Stimulated activated naive B cell treated with anti-CD40 and anti-IgM and Interleukin-4, amounts not matched to agents 10 μg/mL and 1 μg/mL and 100 μg/mL, for 72 hours (primary cell): ENCODE measurements around the gene LHPP.
A peak's percentile ranks its signal among the peaks of the same experiment; 100 is the strongest.

Source experiments
- ATAC-seq, 2 donors: fragments of 150-1000 bp; cut with Tn5 transposase; replicated peaks; 2 replicates each; pipeline ENCODE4 v1.10.0; 2021; ENCODE audit warnings: moderate library complexity in 1 of 2
- DNase-seq: peaks from one replicate; pipeline ENCODE4 v3.0.0; 2021
- H3K27ac Mint-ChIP-seq: one replicate; pipeline ENCODE4 v1.8.0; 2022; ENCODE audit warnings: mild to moderate bottlenecking, mixed read lengths
- H3K27me3 Mint-ChIP-seq, 2 donors: one replicate each; pipeline ENCODE4 v1.8.0; 2022; ENCODE audit warnings: mixed read lengths in 2 of 2
- H3K36me3 Mint-ChIP-seq, 2 donors: one replicate each; pipeline ENCODE4 v1.8.0; 2022; ENCODE audit warnings: mixed read lengths in 2 of 2, mild to moderate bottlenecking in 1 of 2
- H3K4me1 Mint-ChIP-seq, 2 donors: one replicate each; pipeline ENCODE4 v1.8.0; 2022; ENCODE audit warnings: mixed read lengths in 2 of 2, mild to moderate bottlenecking in 1 of 2
- H3K4me3 Mint-ChIP-seq, 2 donors: one replicate each; pipeline ENCODE4 v1.8.0; 2022; ENCODE audit warnings: mild to moderate bottlenecking in 2 of 2, mixed read lengths in 2 of 2, moderate library complexity in 1 of 2
- H3K9me3 Mint-ChIP-seq, 2 donors: one replicate each; pipeline ENCODE4 v1.8.0; 2022; ENCODE audit warnings: mixed read lengths in 2 of 2, mild to moderate bottlenecking in 1 of 2

Gene LHPP

GRCh38 chr10:124639206-124639605 is 177.6 kb downstream of the LHPP start:
- peak overlapping the region; percentile 97 for H3K27ac Mint-ChIP-seq
- H3K4me3 Mint-ChIP-seq, result no peak overlapping the region
- no peak for DNase-seq
- H3K27me3 Mint-ChIP-seq, result no peaks in the 10 kb centered on the region
- H3K36me3 Mint-ChIP-seq, result peaks cover 16 to 33% of the 10 kb centered on the region in 2 donors
- H3K4me1 Mint-ChIP-seq, result peaks cover 80 to 90% of the 10 kb centered on the region in 2 donors
- no peak for ATAC-seq
- peaks cover 0 to 3% of the 10 kb centered on the region in 2 donors for H3K9me3 Mint-ChIP-seq

- Mint-ChIP-seq H3K27ac (peak overlapping the region; percentile 97), H3K4me3 (no peak overlapping the region)
Measured at GRCh38 chr10:124639646-124640045, 178.0 kb downstream of the LHPP start.

GRCh38 chr10:124640056-124640455 is 178.4 kb downstream of the LHPP start:
- ATAC-seq (no peak), DNase-seq (no peak)
- Mint-ChIP-seq H3K27me3 (no peaks in the 10 kb centered on the region), H3K9me3 (no peaks in the 10 kb centered on the region), H3K27ac (peak overlapping the region; percentile 97), H3K36me3 (peaks cover 12 to 28% of the 10 kb centered on the region in 2 donors), H3K4me3 (peak overlapping the region; percentile 7 to 81), H3K4me1 (peaks cover 84 to 98% of the 10 kb centered on the region in 2 donors)

More at GRCh38 chr10:124639646-124640045, 178.0 kb downstream of the LHPP start:
- no peaks in the 10 kb centered on the region for H3K27me3 Mint-ChIP-seq
- ATAC-seq (no peak), DNase-seq (no peak)
- peaks cover 83 to 94% of the 10 kb centered on the region in 2 donors for H3K4me1 Mint-ChIP-seq
- peaks cover 0 to under 1% of the 10 kb centered on the region in 2 donors for H3K9me3 Mint-ChIP-seq
- H3K36me3 Mint-ChIP-seq, result peaks cover 13 to 29% of the 10 kb centered on the region in 2 donors

- H3K27ac Mint-ChIP-seq, result peak overlapping the region; percentile 97
- H3K36me3 Mint-ChIP-seq, result peaks cover 12 to 22% of the 10 kb centered on the region in 2 donors
- H3K4me1 Mint-ChIP-seq, result peaks cover 87 to 100% of the 10 kb centered on the region in 2 donors
- ATAC-seq (peak; percentile 69), DNase-seq (peak; percentile 51)
- peak overlapping the region; percentile 72 to 81 for H3K4me3 Mint-ChIP-seq
- H3K27me3 Mint-ChIP-seq, result no peaks in the 10 kb centered on the region
- H3K9me3 Mint-ChIP-seq, result no peaks in the 10 kb centered on the region
Measured at GRCh38 chr10:124640538-124641231, 179.1 kb downstream of the LHPP start.

- H3K4me1 Mint-ChIP-seq, result peaks cover 88 to 100% of the 10 kb centered on the region in 2 donors
- peak overlapping the region; percentile 72 to 81 for H3K4me3 Mint-ChIP-seq
- no peaks in the 10 kb centered on the region for H3K27me3 Mint-ChIP-seq
- H3K36me3 Mint-ChIP-seq, result peaks cover 12 to 17% of the 10 kb centered on the region in 2 donors
- H3K9me3 Mint-ChIP-seq, result no peaks in the 10 kb centered on the region
- H3K27ac Mint-ChIP-seq, result peak overlapping the region; percentile 97
- ATAC-seq (peak; percentile 86 to 88), DNase-seq (peak; percentile 81)
Measured at GRCh38 chr10:124641282-124642087, 179.9 kb downstream of the LHPP start.

GRCh38 chr10:124642088-124642710 is 180.6 kb downstream of the LHPP start:
- no peak for ATAC-seq
- DNase-seq, result no peak
- Mint-ChIP-seq H3K27ac (peak overlapping the region; percentile 97), H3K4me3 (peak overlapping the region; percentile 53 to 81), H3K36me3 (peaks cover 12 to 17% of the 10 kb centered on the region in 2 donors), H3K4me1 (peaks cover 88 to 100% of the 10 kb centered on the region in 2 donors), H3K27me3 (no peaks in the 10 kb centered on the region), H3K9me3 (no peaks in the 10 kb centered on the region)

- H3K27me3 Mint-ChIP-seq, result no peaks in the 10 kb centered on the region
- ATAC-seq (no peak), DNase-seq (no peak)
- H3K36me3 Mint-ChIP-seq, result peaks cover 6 to 20% of the 10 kb centered on the region in 2 donors
- peak overlapping the region; percentile 97 for H3K27ac Mint-ChIP-seq
- H3K9me3 Mint-ChIP-seq, result no peaks in the 10 kb centered on the region
- peaks cover 86 to 100% of the 10 kb centered on the region in 2 donors for H3K4me1 Mint-ChIP-seq
- no peak overlapping the region for H3K4me3 Mint-ChIP-seq
Measured at GRCh38 chr10:124643330-124644009, 181.8 kb downstream of the LHPP start.

GRCh38 chr10:124644236-124644635 is 182.6 kb downstream of the LHPP start:
- no peak for DNase-seq
- H3K36me3 Mint-ChIP-seq, result peaks cover 6 to 20% of the 10 kb centered on the region in 2 donors
- H3K9me3 Mint-ChIP-seq, result no peaks in the 10 kb centered on the region
- no peak overlapping the region for H3K4me3 Mint-ChIP-seq
- peak overlapping the region; percentile 95 for H3K27ac Mint-ChIP-seq
- H3K4me1 Mint-ChIP-seq, result peaks cover 87 to 100% of the 10 kb centered on the region in 2 donors
- H3K27me3 Mint-ChIP-seq, result no peaks in the 10 kb centered on the region
- ATAC-seq, result no peak

GRCh38 chr10:124644771-124645415 is 183.3 kb downstream of the LHPP start:
- Mint-ChIP-seq H3K36me3 (peaks cover 9 to 24% of the 10 kb centered on the region in 2 donors), H3K27ac (peak overlapping the region; percentile 95), H3K27me3 (no peaks in the 10 kb centered on the region), H3K9me3 (no peaks in the 10 kb centered on the region), H3K4me3 (peak overlapping the region in 1 of 2 donors; percentile 3), H3K4me1 (peaks cover 90 to 100% of the 10 kb centered on the region in 2 donors)
- no peak for DNase-seq
- no peak for ATAC-seq

GRCh38 chr10:124645467-124646095 is 184.0 kb downstream of the LHPP start:
- ATAC-seq, result no peak
- no peaks in the 10 kb centered on the region for H3K9me3 Mint-ChIP-seq
- peak overlapping the region; percentile 95 for H3K27ac Mint-ChIP-seq
- DNase-seq, result no peak
- peaks cover 11 to 27% of the 10 kb centered on the region in 2 donors for H3K36me3 Mint-ChIP-seq
- peaks cover 88 to 100% of the 10 kb centered on the region in 2 donors for H3K4me1 Mint-ChIP-seq
- H3K27me3 Mint-ChIP-seq, result no peaks in the 10 kb centered on the region
- no peak overlapping the region for H3K4me3 Mint-ChIP-seq

- no peak for DNase-seq
- H3K4me1 Mint-ChIP-seq, result peaks cover 88 to 100% of the 10 kb centered on the region in 2 donors
- peaks cover 14 to 29% of the 10 kb centered on the region in 2 donors for H3K36me3 Mint-ChIP-seq
- no peaks in the 10 kb centered on the region for H3K9me3 Mint-ChIP-seq
- no peak for ATAC-seq
- peak overlapping the region; percentile 2 to 30 for H3K4me3 Mint-ChIP-seq
- no peaks in the 10 kb centered on the region for H3K27me3 Mint-ChIP-seq
- peak overlapping the region; percentile 95 for H3K27ac Mint-ChIP-seq
Measured at GRCh38 chr10:124646483-124647352, 185.1 kb downstream of the LHPP start.

GRCh38 chr10:124647421-124648130 is 186.0 kb downstream of the LHPP start:
- DNase-seq (peak; percentile 47), ATAC-seq (peak; percentile 64 to 66)
- H3K4me3 Mint-ChIP-seq, result peak overlapping the region; percentile 60 to 67
- peak overlapping the region; percentile 95 for H3K27ac Mint-ChIP-seq
- peaks cover 10 to 23% of the 10 kb centered on the region in 2 donors for H3K36me3 Mint-ChIP-seq
- H3K9me3 Mint-ChIP-seq, result no peaks in the 10 kb centered on the region
- peaks cover 88 to 100% of the 10 kb centered on the region in 2 donors for H3K4me1 Mint-ChIP-seq
- H3K27me3 Mint-ChIP-seq, result no peaks in the 10 kb centered on the region
